G401.6 (cell line): ENCODE measurements around the gene NUTF2.
A peak's percentile ranks its signal among the peaks of the same experiment; 100 is the strongest.
"Not testable (repeated sequence)": the region's sequence is repeated elsewhere in the genome, so short reads cannot be mapped to it uniquely, and the experiment has no call there.

Experiments
- FAIRE-seq: peaks from 2 replicates; lab custom pipeline; 2012; peaks lifted over from hg19 to GRCh38; lab: Jason Lieb, UNC

NUTF2 gene

DNA sequence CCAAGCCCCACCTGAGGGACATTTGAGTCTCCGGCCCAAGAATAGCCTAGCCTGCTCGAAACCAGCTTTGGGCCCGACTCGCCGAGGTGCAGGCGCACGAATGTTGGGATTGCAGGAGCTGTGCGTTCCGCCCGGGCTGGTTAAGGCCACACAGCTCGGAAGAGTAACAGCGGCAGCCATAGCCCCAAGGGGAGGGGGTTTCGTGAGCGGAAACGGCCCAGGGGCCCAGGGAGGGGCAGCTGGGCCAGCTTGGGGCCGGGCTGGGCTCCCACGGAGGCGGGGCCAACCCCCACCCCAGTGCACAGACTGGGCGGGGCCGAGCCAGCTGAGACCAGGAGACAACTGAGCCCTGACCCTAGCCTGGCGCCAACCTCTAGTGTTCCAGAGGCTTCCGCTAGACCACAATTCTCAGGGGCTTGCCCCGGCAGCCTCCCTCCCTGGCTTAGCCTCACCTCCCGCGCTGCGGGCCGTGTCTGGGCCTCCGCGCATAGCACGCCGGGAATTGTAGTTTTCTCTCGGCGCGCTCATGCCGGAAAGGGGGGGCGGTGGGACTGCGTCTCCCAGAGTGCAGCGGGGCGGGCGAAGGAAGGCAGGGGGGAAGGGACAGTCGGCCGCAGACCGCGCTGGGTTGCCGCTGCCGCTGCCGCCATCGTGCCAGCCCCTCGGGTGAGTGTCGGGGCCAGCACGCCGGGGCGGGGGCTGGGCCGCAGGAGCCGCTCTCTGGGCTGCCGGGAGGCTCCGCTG, at the start of gene NUTF2:
Gene NUTF2, plus strand, starts transcription at position 614 of the 744 bp plus-strand sequence. CDS start 18,198 bp downstream, outside the sequence.
- peak; percentile 95 for FAIRE-seq

DNA sequence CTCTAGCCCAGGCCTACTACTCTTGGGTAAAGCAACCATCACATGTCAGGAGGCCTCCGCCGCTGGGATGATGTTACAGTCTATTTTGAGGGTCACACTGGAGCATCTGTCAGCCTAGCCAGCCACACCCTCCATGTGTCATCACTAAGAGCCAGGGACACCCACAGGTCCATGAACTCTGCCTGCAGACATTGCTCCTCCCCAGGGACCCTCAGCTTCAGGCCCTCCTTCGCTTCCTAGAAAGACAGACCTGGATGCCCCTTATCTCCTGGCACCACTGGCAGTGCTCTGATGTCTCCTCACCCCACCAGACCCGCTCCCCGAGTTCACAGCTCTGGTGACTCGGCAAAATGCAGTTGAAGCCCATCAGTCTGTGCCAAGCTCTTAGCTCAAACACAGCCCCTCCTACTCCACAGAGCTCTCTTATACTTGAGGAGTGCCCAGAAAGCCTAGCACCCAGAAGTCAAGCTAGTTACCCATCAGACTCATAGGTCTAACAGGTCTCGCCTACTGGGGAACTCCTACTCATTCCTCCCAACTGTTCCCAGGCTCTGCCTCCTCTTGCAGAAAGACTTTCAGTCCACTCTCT, 46.3 kb upstream of the NUTF2 start:
- no peak for FAIRE-seq

DNA sequence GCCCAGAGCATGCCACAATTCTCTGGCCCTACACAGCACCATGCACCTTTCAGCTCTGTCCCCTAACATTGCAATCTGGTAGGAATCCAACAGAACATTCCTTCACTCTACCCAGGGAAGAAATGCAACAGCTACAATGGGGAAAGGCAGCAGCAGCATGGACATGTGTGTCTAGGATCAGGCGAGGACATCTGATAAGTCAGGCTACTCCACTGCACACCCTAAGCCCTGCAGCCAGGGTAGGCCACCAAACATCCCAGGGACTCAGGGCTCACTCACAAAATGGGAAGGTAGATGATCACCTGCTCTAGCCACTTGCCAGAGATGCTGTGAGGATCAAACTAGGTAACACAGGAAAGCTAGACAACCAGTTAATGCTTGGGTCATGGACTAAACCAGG, 45.5 kb upstream of the NUTF2 start:
- no peak for FAIRE-seq

DNA sequence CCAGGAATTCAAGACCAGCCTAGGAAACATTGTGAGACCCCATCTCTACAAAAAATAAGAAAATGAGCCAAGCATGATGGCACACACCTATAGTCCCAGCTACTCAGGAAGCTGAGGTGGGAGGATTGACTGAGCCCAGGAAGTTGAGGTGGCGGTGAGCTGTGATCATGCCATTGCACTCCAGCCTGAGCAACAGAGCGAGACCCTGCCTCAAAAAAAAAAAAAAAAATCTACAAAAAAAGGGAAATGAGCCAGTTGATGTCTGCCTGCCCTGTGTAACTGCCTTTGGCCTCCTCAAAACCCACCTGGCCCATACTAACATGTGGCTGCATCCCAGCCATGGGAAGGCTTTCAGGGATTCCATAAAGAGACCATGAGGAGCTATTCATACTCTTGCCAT, 44.9 kb upstream of the NUTF2 start:
- no peak for FAIRE-seq

DNA sequence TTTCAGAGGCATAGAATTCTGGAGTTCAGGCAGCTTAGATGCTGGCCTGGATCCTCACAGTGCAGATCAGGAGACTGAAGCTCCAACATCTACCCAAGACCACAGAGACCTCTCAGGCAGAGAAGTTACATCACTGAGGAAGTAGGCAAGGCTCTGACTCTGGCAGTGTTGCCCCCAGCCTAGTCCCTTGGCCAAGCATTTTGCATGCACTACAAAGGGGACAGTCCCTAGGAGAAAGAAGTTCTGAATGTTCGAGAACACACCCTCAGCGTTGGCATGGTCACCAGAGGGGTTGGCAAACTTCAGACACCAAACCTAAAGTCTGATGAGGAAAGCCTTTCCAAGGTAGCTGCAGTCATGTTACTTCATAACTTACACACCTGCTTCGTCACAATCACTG, 42.8 kb upstream of the NUTF2 start:
- no peak for FAIRE-seq

DNA sequence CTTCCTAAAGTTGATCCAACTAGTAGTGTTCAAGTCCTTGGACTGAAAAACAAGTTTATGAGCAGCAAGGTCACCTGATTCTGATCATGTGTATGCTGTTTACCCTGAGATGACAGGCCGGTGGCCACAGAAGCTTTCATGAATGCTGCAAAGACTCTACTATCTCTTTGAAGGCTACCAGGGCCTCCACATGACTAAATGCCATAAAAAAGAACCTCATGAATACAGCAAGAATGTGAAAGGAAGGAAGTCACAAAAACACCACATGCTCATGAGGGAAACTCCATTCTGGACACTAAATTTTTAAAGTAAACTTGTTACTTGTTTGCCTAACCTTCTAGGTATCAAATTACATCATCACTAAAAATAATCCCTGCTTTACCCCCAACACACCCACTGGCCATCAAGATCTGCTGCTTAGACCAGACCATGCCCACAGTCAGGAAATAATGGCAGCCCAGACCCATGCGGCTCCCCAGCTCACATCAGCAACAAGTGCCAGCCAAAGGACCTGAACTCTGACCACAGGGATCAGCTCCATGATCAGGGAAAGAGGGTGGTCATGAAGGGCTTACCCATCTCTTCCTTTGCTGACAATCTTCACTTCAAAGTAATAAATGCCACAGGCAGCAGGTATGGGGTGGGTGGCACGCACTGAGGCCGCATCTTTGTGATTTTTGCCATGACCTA, 41.7 kb upstream of the NUTF2 start:
- FAIRE-seq = no peak

DNA sequence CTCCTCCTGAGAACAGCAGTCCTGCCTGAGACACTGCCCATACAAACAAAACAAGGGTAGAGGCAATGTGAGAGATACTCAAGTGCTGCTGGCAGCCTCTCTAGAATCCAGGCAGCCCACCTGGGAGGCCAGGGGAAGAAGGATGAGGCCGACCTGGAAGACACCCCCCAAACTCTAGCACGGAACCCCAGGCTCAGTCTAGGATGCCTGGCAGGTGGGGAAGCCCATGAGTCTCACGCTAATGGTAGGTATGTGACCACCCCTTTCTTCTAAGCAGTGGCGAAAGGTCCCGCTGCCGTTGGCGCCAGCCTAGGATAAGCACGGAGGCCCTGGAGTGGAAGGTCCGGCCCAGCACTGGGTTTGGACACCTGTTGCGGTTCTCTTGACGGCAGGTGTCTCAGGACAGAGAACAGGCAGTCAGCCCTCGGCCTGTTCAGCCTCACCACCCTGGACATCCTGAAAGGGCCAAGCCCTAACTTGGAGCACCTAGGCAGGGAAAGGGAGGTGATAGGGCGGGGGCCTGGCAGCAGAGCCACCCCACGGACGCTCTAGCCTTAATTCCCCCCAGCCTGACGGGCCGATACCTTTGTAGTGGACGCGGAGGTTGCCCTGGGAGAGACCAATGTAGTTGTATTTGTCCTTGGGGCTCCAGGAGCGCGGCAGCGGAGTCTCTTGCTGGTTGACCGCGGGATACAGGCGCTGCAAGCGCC, 40.9 kb upstream of the NUTF2 start:
- FAIRE-seq = no peak

DNA sequence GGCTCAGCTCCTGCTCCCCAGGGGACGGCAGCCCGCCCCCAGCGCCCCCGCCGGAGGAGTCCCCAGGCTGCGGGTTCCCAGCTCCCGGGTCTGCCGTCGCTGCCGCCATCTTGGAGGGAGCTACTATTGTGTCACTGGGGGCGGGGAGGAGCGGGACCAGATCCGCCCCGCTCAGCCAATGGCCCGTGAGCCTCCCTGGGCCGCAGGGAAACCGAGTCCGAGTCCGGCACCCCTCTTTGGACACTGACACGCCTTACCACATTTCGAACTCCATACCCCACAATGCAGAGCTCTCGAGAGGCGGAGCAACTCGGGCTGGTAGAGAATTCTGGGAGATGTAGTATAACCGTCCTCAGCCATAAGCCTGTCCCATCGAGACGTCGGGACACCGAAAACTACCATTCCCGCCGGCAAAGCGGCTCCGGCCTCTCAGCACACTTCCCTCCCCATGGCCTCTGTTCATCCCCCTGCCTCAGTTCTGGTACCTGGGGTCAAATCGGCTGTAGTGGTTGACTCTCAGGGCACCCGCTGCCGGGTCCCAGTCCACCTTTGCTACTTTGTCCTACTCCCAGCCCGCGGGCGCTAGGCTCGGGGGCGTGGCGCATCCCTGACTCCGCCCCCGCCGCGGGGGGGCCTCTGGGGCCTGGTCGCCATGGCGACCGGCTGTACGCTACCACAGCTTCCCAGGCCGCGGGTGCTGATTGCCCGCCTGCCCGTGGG, 40.1 kb upstream of the NUTF2 start, which contains the start of the genes RANBP10 and TSNAXIP1:
Gene RANBP10, minus strand, starts transcription at position 133 of the 720 bp plus-strand sequence. Its CDS starts 24 bp downstream, at position 109.
Gene TSNAXIP1, plus strand, starts transcription at position 462 of the 720 bp plus-strand sequence. CDS start 261 bp downstream, outside the sequence.
- peak; percentile 96 for FAIRE-seq

DNA sequence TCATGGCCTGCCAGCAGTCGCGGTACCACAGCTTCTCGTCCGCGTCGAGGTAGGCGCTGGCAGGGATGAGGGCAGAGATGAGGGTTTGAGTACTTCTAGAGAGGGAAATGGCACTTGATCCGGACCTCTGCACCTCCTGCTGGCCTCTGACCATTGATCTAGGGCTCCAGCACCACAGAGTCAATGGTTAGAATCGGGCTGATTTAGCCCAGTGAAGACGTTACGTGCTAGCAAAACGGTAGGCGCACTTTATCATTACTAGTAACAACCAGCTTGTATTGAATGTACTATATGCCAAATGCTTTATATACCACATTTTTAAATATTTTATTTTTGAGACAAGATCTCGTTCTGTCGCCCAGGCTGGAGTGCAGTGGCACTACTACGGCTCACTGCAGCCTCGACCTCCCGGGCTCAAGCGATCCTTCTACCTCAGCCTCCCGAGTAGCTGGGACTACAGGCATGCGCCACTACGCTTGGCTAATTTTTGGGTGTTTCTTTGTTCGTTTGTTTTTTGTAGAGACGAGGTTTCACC, 39.5 kb upstream of the NUTF2 start:
- no peak for FAIRE-seq

DNA sequence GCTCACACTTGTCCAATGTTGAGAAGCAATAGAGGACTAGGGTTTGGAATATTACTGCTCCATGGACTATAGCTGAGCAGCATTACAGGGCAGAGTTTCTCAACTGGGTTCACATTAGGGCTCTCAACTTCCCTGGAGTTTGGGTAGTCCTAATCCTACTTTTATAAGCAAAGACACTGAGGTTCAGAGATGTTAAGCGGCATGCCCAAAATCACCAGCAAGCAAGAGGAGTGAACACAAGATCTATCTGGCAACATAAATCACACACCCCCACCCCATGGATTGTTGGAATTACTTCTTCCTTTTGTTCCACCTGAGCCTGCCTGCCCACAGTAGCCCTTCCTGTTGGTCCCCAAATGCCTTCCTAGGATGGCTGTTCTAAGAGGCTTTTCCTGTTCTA, 34.8 kb upstream of the NUTF2 start:
- FAIRE-seq = no peak

DNA sequence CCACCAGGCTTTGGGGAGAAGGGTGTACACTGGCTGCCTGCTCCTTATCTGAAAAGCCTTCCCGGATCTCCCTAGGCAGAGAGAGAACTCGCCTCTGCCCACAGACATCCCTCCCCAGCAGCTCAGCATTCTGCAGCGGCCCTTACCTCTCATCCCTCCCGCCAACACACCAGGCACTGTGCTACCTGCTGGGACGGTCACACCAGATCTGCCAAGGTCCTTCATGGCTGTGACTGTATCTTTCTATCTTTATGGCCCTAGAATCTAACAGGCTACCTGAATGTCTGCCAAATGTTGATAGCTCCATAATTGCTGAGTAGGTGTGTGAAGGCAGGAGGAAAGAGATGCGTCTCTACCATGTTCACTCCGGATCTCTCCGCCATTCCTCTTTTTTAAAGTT, 32.2 kb upstream of the NUTF2 start:
- no peak for FAIRE-seq

DNA sequence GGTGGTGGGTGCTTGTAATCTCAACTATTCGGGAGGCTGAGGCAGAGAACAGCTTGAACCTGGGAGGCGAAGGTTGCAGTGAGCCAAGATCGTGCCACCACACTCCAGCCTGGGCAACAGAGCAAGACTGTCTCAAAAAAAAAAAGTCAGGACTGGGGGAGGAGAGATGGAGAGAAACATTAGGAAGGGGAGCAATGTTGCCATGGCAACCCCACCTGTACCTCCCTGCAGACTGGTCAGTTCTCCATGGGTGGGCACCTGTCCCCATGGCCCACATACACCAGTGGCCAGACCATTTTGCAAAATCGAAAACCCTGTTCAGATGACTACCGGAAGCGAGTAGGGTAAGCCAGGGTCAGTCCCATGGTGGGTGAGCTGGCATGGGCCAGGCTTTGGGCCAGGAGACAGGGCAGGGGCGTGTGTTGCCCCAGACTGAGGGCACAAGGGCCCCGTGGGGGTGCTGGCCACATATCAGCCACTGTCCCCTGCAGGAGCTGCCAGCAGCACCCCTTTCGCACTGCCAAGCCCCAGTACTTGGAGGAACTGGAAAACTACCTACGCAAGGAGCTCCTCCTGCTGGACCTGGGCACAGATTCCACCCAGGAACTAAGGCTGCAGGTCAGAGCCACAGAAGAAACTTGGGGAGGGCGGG, 26.0 kb upstream of the NUTF2 start:
- no peak for FAIRE-seq

DNA sequence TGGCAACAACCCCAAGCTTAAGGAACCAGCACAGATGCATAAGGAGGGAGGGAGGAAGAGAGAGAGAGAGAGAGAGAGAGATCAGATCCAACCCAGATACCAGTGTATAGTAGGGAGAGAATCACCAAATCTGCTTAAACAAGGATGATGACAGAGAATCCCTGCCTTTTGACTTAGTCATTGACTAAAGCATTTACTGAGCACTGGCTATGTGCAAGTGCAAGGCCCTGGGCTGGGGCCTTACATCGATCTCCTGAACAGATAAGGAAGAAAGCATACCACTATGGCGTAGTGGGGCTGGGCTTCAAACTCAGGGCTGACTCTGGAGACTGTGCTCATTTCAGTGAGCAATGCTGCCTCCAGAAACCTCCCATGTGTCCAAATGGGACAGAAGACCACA, 24.2 kb upstream of the NUTF2 start:
- no peak for FAIRE-seq

DNA sequence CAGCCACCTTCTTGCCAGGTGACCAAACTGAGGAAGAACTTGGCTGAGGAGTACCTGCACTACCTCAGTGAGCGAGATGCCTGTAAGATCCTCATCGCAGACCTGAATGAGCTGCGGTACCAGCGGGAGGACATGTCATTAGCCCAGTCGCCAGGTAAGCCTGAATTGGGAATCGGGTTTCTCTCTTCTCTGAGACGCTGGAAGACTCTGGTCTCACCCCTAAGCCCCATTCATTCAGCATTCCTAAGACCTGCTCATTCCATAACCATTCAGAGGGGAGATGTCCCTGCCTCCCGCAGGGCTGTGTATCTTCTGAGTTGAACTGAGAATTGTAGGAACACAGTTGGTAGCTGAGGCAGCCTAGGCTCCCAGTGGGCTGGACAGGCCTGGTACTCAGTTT, 21.6 kb upstream of the NUTF2 start:
- FAIRE-seq = no peak

DNA sequence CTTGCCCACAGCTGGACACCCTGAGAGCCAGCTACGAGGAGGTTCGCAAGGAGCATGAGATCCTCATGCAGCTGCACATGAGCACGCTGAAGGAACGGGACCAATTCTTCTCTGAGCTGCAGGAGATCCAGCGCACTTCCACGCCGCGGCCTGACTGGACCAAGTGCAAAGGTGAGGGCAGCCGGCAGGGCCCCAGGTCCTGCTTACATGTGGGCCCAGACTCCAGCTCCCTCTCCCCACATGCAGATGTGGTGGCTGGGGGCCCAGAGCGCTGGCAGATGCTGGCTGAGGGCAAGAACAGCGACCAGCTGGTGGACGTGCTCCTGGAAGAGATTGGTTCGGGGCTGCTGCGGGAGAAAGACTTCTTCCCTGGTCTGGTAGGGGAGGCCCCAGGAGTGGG, 20.8 kb upstream of the NUTF2 start:
- FAIRE-seq = no peak

DNA sequence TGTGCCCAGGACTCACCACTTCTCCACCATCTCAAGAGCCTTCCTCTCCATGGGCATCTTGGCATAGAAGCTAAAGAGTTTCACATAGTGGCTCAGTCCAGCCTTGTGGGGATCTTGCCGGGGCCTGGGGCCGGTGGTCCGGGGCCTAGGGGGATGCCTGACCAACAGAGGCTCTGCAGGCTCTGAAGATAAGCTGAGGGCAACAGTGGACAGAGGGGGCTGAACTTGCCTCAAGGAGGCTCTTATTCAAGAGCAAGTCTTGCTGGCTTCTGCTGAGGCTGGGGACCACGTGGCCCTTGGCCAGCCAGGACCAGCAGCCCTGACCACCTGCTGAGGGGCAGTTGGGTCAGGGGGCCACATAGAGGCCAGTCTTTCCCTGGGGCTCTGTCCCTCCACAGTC, 18.1 kb upstream of the NUTF2 start:
- no peak for FAIRE-seq

DNA sequence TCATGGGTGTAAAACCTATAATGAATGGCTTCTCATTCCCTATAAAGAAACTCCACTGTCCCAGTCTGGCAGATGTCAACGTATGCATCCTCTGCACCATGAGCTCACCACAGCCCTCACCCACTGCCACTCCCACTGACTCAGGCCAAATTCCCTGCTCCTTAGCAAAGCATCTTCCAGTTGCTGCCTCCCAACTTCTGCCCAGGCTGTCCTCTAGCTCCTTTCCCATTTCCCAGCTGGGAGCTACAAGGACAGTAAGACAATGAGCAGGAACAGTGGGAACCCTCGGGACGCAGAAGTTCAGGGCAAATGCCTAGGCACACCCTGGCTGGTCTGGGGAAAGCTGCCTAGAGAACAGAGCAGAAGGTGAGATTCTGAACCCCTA, 13.7 kb upstream of the NUTF2 start:
- FAIRE-seq = no peak

DNA sequence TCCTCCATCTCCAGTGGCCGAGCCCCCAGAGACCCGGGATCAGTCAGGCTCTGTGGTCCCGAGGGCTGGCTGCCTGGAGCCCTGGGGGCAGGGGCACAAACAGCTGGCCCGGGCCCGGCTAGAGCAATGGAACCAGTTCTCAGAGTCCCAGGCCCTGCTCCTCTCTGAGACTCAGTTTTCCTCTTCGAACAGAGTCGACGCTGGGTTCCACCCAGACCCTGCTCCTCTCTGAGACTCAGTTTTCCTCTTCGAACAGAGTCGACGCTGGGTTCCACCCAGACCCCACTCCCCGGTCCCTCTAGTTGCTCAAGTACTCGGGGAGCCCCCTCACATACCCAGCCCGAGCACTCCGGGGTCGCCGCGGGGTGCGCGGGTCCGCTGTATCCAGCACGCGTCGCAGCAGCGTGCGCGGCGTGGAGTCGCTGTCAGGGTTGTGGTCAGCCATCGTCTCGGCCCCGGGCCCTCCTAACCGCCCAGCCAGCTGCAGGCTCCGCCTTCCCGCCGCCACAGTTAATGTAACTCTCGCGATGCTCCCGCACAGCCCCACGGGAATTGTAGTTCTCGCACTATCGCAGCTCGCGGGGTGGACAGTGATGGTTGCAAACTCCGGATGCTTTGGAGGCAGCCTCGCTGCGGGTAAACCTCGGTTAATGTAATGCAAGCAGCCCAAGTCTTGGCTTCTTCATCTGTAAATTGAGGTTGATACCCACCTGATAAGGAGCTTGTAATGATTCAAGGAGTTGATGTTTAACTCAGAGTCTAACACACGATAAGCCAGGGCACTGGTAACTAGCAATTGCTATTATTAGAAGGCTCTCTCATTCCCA, 13.1 kb upstream of the NUTF2 start:
- FAIRE-seq = peak; percentile 25

DNA sequence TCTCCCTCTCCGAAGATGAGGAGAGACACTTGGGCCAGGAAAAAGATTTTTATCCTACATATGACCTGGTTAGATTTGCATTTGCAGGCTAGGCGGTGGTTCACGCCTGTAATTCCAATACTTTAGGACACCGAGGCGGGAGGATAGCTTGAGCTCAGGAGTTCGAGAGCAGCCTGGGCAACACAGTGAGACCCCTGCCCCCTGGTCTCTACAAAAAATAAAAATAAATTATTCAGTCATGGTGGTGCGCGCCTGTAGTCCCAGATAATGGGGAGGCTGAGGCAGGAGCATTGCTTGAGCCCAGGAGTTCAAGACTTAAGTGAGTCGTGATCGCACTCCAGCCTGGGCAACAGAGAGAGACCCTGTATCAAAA, 12.5 kb upstream of the NUTF2 start:
- no peak for FAIRE-seq

DNA sequence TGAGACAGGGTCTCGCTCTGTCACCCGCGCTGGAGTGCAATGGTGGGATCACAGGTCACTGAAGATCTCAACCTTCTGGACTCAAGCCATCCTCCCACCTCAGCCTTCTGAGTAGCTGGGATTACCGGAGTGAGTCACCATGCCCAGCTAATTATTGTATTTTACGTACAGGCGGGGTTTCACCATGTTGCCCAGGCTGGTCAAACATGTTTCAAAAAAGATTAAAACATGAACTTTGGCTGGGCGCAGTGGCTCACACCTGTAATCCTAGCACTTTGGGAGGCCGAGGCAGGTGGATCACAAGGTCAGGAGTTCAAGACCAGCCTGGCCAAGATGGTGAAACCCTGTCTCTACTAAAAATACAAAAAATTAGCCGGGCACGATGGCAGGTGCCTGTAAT, 9.5 kb upstream of the NUTF2 start:
- not testable (repeated sequence) for FAIRE-seq
